Body of pancreas (tissue), 4 donors: Measurements from ENCODE around the gene KLHDC7A. TPM values are rescaled to one million over a fixed set of nuclear protein-coding genes. Genes with fewer than 3 reads are reported as not detected.

ENCODE experiments used
- ATAC-seq: fragments of 150-250 bp; one replicate; pipeline ENCODE4 v1.9.1; 2016
- DNase-seq, 4 donors: peaks; one replicate each; pipeline ENCODE4 v3.0.0-alpha.2; 2019
- H3K27ac ChIP-seq, 4 donors: fragments of 200-600 bp; sonication (generic); 1 replicate in 3 of 4; 2 replicates in 1 of 4; pipeline versions ENCODE4 v1.5.1 to v1.6.1; 2016 to 2019; ENCODE audit warnings: mild to moderate bottlenecking in 1 of 4, mixed read lengths in 1 of 4, moderate library complexity in 1 of 4
- H3K27me3 ChIP-seq, 2 donors: fragments of 200-600 bp; sonication (generic); one replicate each; pipeline ENCODE4 v1.6.0; 2016; ENCODE audit warnings: mild to moderate bottlenecking in 1 of 2
- H3K36me3 ChIP-seq, 2 donors: fragments of 200-600 bp; sonication (generic); replicated peaks in 1 of 2; 2 replicates each; pipeline ENCODE4 v1.5.1; 2016; ENCODE audit warnings: low read depth in 2 of 2; ENCODE audit not compliant: insufficient read depth in 1 of 2
- H3K4me1 ChIP-seq: fragments of 200-600 bp; sonication (generic); one replicate; pipeline ENCODE4 v1.6.0; 2016
- H3K4me3 ChIP-seq, 2 donors: fragments of 200-600 bp; sonication (generic); 1 replicate in 1 of 2; 2 replicates in 1 of 2; pipeline ENCODE4 v1.5.1; 2016 to 2019
- H3K9me3 ChIP-seq, 3 donors: fragments of 200-600 bp; sonication (generic); 1 replicate in 2 of 3; 2 replicates in 1 of 3; pipeline ENCODE4 v1.5.1; 2016
- POLR2A ChIP-seq, 3 donors: fragments of 450-650 bp; IDR thresholded peaks; one replicate each; pipeline ENCODE4 v1.6.1; 2016; ENCODE audit warnings: antibody characterized with exemption in 3 of 3, mild to moderate bottlenecking in 2 of 3
- WGBS, 2 donors: methylation state at CpG; one replicate each; pipeline ENCODE4 v1.1.5; 2017; 5-methylcytosine and 5-hydroxymethylcytosine counted together
- intact Hi-C: fragments of 100-400 bp; cut with DNase I; formaldehyde crosslinking; loops from one replicate; pipeline ENCODE4 v1.15.1; 2023
- total RNA-seq, 2 donors: library from RNA; depleted of rRNA; stranded (reverse); fragments of >200 nt; gene quantifications; one replicate each; pipeline ENCODE4 v1.1.0, GENCODE V29; 2016
- TF ChIP-seq, protein P1 (sequence below), 7 experiments: fragments of 450-650 bp in 4 of 7; fragments of 200-600 bp in 3 of 7; sonication (generic) in 3 of 7; IDR thresholded peaks; one replicate each; pipeline ENCODE4 v1.5.1; 2016 to 2019; ENCODE audit warnings: antibody characterized with exemption in 7 of 7

KLHDC7A gene
- total RNA-seq: 1 to 10 TPM; 3.6 to 5.6 TPM

DNA sequence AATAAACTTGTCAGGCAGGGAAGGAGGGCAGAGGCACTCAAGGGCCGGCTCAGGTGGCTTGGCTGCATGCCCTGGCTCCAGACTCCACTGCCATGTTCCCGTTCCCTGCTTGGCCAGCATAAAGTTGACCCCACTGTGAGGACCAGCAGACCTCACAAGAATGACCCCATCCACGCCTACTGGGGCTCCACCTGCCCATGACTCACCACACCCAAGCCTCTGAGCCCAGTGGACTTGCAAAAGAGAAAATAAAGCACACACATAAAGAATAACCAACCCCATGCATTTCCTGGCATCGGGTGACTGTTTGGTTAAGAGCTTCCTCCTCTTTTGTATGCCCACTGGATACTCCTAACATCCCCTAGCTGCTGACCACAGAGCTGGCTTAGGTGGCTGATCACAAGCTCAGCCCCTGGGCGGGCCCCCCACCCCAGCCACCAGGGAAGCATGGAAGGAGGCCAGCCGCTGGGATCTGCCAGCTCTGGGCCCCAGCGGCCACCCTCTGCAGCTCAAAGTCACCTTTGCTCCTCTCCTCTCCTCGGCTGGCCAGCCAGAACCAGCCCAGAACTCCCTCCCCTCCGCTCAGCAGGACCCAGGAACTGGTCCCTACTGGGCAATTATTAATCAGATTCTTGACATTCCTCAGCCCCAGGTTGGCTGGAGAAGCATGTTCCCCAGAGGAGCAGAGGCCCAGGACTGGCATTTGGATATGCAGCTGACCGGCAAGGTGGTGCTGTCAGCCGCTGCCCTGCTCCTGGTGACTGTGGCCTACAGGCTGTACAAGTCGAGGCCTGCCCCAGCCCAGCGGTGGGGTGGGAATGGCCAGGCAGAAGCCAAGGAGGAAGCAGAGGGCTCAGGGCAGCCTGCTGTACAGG, at the start of gene KLHDC7A:
Gene KLHDC7A (plus strand): TSS at position 616 of the 875 bp plus-strand sequence. CDS start 52 bp downstream, at position 668.
- H3K4me3 ChIP-seq: no peak within 1 kb of the TSS
- no peaks in the 10 kb centered on the region for H3K27me3 ChIP-seq
- intact Hi-C loops: no loop called here
- H3K27ac ChIP-seq: peak within 1 kb of the TSS; percentile 60 to 88 (median 83)
- peaks cover 44% of the 10 kb centered on the region for H3K4me1 ChIP-seq
- ATAC-seq (peak; percentile 91), DNase-seq (peak; percentile 65 to 88 (median 84))
- 26 to 37% methylated on average over 5 to 13 of the region's 13 CpGs for WGBS, 2 donors
- H3K9me3 ChIP-seq: no peaks in the 10 kb centered on the region
- TF ChIP-seq, protein P1, sequence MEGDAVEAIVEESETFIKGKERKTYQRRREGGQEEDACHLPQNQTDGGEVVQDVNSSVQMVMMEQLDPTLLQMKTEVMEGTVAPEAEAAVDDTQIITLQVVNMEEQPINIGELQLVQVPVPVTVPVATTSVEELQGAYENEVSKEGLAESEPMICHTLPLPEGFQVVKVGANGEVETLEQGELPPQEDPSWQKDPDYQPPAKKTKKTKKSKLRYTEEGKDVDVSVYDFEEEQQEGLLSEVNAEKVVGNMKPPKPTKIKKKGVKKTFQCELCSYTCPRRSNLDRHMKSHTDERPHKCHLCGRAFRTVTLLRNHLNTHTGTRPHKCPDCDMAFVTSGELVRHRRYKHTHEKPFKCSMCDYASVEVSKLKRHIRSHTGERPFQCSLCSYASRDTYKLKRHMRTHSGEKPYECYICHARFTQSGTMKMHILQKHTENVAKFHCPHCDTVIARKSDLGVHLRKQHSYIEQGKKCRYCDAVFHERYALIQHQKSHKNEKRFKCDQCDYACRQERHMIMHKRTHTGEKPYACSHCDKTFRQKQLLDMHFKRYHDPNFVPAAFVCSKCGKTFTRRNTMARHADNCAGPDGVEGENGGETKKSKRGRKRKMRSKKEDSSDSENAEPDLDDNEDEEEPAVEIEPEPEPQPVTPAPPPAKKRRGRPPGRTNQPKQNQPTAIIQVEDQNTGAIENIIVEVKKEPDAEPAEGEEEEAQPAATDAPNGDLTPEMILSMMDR (IDR thresholded peaks at IDR 0.05): peak in 2 of 7 experiments; percentile 6 to 8
- TF ChIP-seq POLR2A (IDR thresholded peaks at IDR 0.05): peak; percentile 49 to 83 (median 70)
- H3K36me3 ChIP-seq: no peaks in the 10 kb centered on the region

DNA sequence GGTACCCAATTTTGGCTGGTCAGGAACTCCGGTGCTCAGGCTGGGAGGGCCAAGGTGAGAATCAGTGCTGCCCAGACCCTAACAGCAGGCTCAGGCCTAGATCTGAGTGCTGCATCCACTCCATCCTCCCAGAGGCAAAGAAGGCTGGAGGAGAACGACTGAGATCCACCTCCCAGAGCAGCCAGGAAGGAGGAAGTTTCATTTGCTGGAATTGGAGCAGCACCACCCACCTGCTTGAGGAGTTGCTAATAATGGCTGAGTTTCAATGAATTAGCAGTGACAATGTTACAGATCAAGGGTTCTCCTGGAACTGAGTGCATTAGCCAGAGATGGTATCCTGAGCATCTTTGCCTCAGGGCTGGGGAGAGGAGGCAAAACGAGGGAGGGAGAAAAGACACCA, 46.7 kb upstream of the KLHDC7A start:
- WGBS, 2 donors: 56 to 61% methylated on average over 3 of the region's 3 CpGs
- intact Hi-C loops: no loop called here

DNA sequence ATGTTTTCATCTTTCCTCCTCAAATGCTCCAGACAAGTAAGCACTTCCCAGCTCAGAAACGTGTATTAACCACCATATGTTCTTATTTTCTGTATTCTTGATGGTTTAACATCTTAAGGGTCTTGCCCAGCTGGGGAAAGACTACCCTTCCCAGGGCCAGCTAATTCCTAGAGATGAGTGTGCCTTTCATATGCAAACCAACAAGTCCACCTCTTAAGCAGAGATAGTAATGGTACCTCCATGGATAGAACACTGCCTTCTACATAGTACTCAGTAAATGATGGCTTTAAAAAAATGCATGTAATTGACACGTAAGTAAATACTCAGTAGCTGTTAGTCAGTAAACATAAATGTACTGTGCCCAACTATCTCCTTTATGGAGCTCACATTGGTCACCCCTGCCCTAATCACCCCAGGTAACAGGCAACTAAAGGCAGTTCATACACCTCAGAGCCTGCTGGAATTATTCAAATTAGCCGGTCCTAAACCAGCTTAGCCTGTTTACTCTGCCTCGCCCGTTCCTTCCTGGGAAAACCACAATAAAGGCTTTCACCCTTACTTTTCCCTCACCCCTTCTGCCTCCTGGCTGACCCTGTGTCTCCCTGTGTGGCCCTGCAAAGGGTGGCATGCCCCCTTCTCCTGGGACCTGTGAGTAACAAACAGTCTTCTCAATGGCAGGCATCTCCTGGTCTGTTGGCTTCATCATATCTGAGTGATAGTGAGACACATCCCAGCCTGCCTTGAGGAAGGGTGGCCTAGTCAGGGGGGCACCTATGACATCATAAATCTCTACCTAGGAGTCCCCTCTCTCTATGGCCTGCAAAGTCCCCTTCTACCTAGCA, 40.1 kb upstream of the KLHDC7A start:
- no peak for TF ChIP-seq POLR2A (IDR thresholded peaks at IDR 0.05)
- no peaks in the 10 kb centered on the region for H3K9me3 ChIP-seq
- no peak overlapping the region for H3K4me3 ChIP-seq
- 50 to 52% methylated on average over 5 of the region's 5 CpGs for WGBS, 2 donors
- intact Hi-C loops: no loop called here
- no peak for DNase-seq
- no peaks in the 10 kb centered on the region for H3K4me1 ChIP-seq
- no peaks in the 10 kb centered on the region for H3K36me3 ChIP-seq
- no peak overlapping the region for H3K27ac ChIP-seq
- ATAC-seq: no peak
- H3K27me3 ChIP-seq: no peaks in the 10 kb centered on the region

More for the DNA sequence above, 46.7 kb upstream of the KLHDC7A start:
- DNase-seq (no peak), ATAC-seq (no peak)
- Histone ChIP-seq H3K27me3 (no peaks in the 10 kb centered on the region), H3K4me3 (no peak overlapping the region), H3K9me3 (peaks cover 0 to 9% (median 0%) of the 10 kb centered on the region in 3 donors), H3K4me1 (no peaks in the 10 kb centered on the region), H3K36me3 (no peaks in the 10 kb centered on the region), H3K27ac (no peak overlapping the region)
- TF ChIP-seq, protein P1 (IDR thresholded peaks at IDR 0.05): no peak
- no peak for TF ChIP-seq POLR2A (IDR thresholded peaks at IDR 0.05)

DNA sequence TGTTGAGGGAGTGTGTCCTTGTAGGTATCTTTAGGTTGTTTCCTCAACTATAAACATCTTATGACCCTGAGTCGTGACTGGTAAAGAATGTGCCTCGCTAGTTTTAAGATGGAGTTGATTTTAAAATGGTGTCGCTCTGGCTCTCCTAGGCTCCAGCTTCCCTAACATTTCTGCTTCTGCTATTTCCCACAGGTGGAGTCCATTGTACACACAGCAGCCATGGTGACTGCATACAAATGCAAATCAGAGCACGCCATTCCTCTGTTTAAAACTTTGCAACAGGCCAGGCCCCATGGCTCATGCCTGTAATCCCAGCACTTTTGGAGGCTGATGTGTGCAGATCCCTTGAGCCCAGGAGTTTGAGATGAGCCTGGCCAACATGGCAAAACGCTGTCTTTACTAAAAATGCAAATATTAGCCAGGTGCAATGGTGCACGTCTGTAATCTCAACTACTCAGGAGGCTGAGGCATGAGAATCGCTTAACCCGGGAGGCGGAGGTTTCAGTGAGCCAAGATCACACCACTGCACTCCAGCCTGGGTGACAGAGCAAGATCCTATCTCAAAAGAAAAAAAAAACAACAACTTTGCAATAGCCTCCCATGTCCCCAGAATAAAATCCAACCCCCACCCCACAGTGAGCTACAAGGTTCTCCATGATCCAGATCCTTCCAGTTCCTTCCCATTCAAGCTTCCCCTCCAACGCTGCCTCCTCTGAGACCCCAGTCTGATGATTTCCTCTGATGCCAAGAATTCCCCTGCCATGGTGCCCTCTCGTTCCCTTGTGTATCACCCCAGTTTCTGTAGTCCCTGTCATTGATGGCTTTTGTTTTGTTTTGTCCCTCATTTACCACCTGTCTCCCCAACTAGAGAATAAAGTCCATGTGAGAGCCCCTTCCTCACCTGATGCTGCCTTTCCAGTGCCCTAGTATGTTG, 36.9 kb upstream of the KLHDC7A start:
- Histone ChIP-seq H3K36me3 (no peaks in the 10 kb centered on the region), H3K27me3 (no peaks in the 10 kb centered on the region), H3K27ac (no peak overlapping the region), H3K9me3 (no peaks in the 10 kb centered on the region), H3K4me3 (no peak overlapping the region), H3K4me1 (no peaks in the 10 kb centered on the region)
- 67 to 70% methylated on average over 11 of the region's 11 CpGs for WGBS, 2 donors
- intact Hi-C loops: no loop called here
- TF ChIP-seq POLR2A (IDR thresholded peaks at IDR 0.05): no peak
- TF ChIP-seq, protein P1 (IDR thresholded peaks at IDR 0.05): no peak
- DNase-seq: no peak
- ATAC-seq: no peak
